NB4 (cell line): ENCODE results near the gene GFER.

ENCODE experiments used
- POLR2A ChIP-seq: IDR thresholded peaks from 2 replicates; pipeline ENCODE4 v1.6.1; 2011; ENCODE audit warnings: mild to moderate bottlenecking; ENCODE audit not compliant: insufficient read length; ENCODE audit errors: extremely low read depth
- TF ChIP-seq, protein P1 (sequence below): IDR thresholded peaks from one replicate; pipeline ENCODE4 v1.5.1; 2012; ENCODE audit warnings: low read depth, low read length
- TF ChIP-seq, protein P2 (sequence below): IDR thresholded peaks from 2 replicates; pipeline ENCODE4 v1.6.1; 2011; ENCODE audit warnings: low read depth, low read length

DNA sequence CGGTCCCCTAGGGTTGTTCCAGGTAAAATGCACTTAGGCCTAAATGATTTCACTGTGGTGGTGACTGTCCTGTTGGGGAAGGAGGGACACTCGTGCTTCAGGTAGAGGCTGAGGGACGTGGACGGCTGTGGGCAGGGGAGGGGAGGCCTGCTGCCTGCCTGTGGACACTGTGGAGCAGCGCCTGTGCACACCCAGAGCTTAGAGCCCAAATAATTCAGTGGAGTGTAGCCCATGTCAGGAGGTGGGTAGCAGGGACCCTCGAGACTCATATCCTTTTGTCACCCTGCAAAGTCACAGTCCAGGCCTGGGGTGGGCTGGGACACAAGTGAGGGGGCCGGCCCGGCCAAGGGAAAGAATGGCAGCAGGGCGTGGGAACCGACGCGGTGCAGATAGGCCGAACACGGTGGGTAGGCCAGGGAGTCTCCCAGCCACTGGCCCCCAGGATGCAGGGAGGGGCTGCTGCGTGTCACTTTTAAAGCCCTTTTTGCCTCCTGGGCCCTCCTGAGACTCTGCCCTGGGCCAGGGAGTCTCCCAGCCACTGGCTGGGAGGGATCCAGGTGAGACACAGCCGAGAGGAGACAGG lies 42.0 kb downstream of the GFER start:
- TF ChIP-seq, protein P1, sequence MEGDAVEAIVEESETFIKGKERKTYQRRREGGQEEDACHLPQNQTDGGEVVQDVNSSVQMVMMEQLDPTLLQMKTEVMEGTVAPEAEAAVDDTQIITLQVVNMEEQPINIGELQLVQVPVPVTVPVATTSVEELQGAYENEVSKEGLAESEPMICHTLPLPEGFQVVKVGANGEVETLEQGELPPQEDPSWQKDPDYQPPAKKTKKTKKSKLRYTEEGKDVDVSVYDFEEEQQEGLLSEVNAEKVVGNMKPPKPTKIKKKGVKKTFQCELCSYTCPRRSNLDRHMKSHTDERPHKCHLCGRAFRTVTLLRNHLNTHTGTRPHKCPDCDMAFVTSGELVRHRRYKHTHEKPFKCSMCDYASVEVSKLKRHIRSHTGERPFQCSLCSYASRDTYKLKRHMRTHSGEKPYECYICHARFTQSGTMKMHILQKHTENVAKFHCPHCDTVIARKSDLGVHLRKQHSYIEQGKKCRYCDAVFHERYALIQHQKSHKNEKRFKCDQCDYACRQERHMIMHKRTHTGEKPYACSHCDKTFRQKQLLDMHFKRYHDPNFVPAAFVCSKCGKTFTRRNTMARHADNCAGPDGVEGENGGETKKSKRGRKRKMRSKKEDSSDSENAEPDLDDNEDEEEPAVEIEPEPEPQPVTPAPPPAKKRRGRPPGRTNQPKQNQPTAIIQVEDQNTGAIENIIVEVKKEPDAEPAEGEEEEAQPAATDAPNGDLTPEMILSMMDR, result no peak
- TF ChIP-seq, protein P2, sequence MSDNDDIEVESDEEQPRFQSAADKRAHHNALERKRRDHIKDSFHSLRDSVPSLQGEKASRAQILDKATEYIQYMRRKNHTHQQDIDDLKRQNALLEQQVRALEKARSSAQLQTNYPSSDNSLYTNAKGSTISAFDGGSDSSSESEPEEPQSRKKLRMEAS, result no peak
- TF ChIP-seq POLR2A, result no peak
